Tongue (tissue), 2 donors: ENCODE measurements around the gene FBXL14. TPM values are rescaled to one million over a fixed set of nuclear protein-coding genes. Genes with fewer than 3 reads are reported as not detected.
A peak's percentile ranks its signal among the peaks of the same experiment; 100 is the strongest.
"Not testable (repeated sequence)": the region's sequence is repeated elsewhere in the genome, so short reads cannot be mapped to it uniquely, and the experiment has no call there.

Source experiments
- DNase-seq: peaks from one replicate; pipeline ENCODE4 v3.0.0-alpha.2; 2015
- total RNA-seq: library from RNA; depleted of rRNA; stranded (reverse); fragments of >200 nt; gene quantifications from one replicate; pipeline ENCODE4 v1.2.3, GENCODE V29; 2014

FBXL14 gene
- total RNA-seq, 1 donor from 2014 or later: 7.8 TPM

- DNase-seq: no peak
Observed at GRCh38 chr12:1619587-1619986, 25.2 kb upstream of the FBXL14 start.

GRCh38 chr12:1619159-1619558 is 24.8 kb upstream of the FBXL14 start:
- no peak for DNase-seq

GRCh38 chr12:1618489-1618888 is 24.1 kb upstream of the FBXL14 start:
- no peak for DNase-seq

DNA sequence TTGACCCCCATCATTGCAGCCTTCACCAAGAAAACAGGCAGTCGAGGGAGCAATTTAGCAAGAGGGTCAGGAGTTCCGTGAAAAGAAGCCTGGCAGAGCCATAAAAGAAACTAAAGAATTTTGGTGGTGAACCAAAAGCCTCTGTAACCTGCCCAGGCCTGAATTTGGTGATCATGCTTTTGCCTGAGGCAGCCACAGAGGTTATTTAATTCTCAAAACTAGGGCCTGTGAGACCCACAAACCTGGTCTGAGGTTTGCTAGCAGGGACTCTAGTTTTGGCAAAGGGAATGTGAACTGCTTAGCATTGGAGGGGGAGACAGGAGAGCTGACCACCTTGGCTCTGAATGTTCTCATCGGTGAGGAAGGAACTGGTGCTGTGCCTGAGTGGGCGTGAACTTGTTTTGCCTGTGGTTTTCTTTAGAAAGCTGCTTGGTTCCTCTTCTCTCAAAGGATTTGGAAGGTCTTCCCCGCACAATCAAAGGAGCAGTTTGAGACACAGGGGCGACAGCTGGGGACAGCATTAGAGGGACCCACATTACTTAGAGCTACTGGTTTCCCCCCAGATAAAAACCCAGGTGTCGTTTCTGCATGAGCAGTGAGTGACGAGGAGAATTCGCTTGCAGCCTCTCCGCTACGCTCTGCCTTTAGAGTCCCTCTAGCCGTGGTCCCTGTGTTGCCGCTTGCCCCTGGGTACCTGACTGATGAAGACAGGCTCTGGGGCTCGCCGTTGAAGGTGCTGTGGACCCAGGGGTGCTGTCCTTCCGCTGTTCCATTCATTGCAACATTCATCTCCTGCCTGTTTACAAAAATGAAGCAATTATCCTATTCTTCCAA is 22.1 kb upstream of the FBXL14 start:
- no peak for DNase-seq

- no peak for DNase-seq
Observed at GRCh38 chr12:1614360-1614759, 20.0 kb upstream of the FBXL14 start.

- DNase-seq: no peak
Observed at GRCh38 chr12:1613860-1614259, 19.5 kb upstream of the FBXL14 start.

- DNase-seq: peak; percentile 38
Observed at GRCh38 chr12:1611803-1612572, 17.6 kb upstream of the FBXL14 start.

DNA sequence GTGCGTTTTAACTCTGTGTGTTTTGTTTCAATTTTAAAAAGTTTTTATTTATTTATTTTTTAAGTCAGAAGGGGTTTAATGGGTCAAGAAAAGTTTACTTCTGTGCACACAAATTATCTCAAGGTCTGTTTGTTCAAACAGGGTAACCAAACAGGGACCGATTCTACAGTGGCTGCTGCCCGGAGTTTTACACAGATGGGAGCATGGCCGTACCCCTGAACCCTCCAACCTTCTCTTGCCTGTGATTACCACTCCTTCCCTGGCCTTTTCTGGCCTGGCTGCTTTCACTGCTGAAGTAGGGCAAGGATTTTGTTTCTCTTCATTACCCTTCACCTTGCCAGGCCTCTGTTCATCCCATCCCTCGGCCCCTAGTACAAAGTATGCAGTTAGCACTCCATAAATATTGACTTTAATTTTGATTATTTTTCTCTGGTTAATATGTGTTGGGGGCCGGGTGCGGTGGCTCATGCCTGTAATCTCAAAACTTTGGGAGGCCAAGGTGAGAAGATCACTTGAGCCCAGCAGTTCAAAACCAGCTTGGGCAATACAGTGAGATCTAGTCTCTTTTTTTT is 15.8 kb upstream of the FBXL14 start:
- DNase-seq: no peak

- DNase-seq: peak; percentile 56
Observed at GRCh38 chr12:1608713-1609119, 14.3 kb upstream of the FBXL14 start.

GRCh38 chr12:1607940-1608712 is 13.7 kb upstream of the FBXL14 start:
- peak; percentile 55 for DNase-seq

GRCh38 chr12:1606021-1606622 is 11.7 kb upstream of the FBXL14 start:
- peak; percentile 83 for DNase-seq

DNA sequence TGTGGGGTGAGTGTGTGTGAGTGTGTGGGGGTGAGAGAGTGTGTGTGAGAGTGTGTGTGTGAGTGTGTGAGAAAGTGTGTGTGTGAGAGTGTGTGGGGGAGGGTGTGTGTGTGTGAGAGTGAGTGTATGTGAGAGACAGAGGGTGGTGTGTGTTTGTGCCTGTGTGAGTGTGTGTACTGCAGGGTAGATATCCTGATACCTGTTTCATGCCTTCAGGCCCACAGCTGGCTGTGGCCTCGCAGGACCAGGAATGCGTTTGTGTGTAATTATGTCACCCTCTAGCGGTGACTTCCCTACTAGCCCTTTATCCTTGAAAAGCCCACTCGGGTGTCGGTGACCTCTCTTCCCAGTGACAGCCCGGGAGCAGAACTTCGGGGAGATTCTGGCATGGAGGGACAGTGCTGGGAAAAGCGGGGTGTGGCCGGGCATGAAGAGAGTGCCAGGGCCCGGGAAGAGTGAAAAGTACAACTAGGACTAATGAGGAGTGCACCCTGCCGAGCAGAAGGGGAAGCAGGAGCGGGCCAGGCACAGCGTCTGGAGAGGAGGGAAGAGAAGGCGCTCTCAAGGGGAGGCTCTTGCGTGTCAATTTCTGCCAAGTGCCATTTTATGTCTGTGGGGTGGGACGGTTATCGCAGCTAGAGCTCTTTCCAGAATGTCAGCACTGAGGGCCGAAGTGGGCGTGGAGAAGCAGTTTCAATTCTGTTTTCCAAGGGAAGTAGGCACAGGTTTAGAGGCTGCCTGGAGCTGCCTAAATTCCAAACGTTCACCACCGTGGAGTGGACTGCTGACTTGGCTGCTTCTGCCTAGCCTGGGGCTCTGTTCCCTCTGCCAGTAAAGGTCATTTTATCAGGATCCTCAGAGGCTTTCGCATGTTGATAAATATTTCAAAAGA is 11.0 kb upstream of the FBXL14 start:
- peak; percentile 91 for DNase-seq

GRCh38 chr12:1604464-1604863 is 10.1 kb upstream of the FBXL14 start:
- no peak for DNase-seq

GRCh38 chr12:1603269-1603993 is 9.1 kb upstream of the FBXL14 start:
- DNase-seq: no peak

DNA sequence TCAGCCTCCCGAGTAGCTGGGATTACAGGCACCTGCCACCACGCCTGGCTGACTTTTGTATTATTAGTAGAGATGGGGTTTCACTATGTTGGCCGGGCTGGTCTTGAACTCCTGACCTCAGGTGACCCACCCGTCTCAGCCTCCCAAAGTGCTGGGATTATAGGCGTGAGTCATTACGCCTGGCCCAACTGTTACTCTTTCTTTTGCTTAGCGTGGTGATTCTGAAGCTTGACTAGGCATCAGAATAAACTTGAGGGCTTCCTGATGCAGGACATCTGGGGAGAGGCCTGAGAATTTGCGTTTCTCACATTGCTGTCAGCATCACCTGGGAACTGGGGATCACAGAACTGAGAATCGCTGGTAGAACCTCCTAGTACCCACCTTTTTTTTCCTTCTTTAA is 8.3 kb upstream of the FBXL14 start:
- not testable (repeated sequence) for DNase-seq

DNA sequence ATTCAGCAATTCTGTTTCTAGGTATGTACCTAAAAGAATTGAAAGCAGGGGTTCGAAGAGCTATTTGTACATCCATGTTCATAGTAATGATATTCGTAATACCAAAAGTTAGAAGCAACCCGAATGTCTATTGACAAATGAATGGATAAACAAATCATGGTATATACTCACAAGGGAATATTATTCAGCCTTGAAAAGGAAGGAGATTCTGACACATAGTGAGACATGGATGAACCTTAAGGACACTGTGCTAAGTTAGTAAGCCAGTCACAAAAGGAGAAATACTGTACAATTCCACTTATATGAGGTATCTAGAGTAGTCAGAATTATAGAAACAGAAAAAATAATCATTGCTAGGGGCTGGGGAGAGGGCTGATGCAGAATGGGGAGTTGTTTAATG is 4.4 kb upstream of the FBXL14 start:
- DNase-seq: no peak

DNA sequence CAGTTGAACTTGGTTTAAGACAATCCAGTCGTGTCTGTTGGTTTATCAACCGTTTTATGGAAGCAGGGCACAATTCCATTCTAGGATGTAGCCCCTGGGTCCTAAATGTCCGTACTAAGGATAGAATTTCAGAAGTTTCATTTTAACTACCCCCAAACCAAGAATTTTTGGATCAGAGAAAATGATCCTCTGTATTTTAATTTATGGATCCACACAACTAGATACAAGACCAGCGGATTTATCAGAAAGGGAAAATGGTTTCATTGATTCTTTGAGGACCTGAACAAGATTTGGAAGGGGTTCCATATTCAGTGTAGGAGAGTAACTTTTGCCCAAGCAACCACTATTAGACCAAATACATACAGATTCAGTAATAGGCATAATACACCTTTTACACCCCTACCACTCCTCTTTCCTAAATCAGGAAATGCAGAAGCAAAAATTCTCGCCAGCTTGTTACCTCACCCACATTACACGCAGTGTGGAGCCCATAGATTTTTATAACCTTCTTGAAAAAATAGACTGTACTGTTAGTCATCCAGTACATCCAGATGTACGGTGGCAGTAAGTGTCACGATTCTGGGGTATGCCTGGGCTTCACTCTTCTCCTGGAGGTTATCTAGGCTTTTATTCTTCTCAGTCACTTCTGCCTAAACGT is 1.4 kb upstream of the FBXL14 start:
- no peak for DNase-seq

DNA sequence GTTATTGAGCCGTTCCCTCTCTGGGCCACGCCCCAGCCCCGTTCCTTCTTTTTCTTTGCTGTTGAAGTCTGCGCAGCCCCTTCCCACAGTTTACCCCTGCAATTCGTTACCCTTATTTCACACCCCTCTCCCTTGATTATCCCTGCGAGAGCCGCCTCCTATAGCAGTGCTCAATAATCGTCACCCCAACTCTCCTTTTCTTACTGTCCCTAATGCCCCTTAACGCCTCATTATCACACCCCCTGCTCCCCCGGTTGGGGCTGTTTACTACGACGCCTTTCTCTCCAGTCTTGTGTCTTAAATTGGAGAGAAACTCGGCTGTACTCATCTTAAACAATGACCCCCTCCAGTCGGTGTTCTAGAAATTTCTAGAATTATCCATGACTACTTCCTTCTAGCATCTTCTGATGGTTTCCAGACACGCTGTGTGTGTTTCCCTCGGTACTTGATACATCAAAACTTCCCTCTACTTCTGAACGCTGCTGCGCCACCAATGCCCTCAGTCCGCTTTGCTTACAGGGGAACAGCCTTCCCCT is 713 bp upstream of the FBXL14 start:
- DNase-seq: peak; percentile 53

- DNase-seq: no peak
Observed at GRCh38 chr12:1594006-1594260, 448 bp downstream of the FBXL14 start.
